GM10266 (cell line): Measurements from ENCODE around the gene STUM.

ENCODE experiments used
- DNase-seq: peaks from one replicate; pipeline ENCODE4 v3.0.0; 2012; ENCODE audit errors: extremely low spot score
- CTCF ChIP-seq: IDR thresholded peaks from 2 replicates; pipeline ENCODE4 v1.5.1; 2012; ENCODE audit warnings: mild to moderate bottlenecking, low read depth; ENCODE audit not compliant: control insufficient read depth, insufficient read depth; ENCODE audit errors: missing control alignments

STUM gene

GRCh38 chr1:226534098-226534497, 14.5 kb upstream of the STUM start:
- TF ChIP-seq CTCF = no peak
- no peak for DNase-seq

GRCh38 chr1:226534645-226535044, 13.9 kb upstream of the STUM start:
- no peak for DNase-seq
- TF ChIP-seq CTCF = no peak

DNA sequence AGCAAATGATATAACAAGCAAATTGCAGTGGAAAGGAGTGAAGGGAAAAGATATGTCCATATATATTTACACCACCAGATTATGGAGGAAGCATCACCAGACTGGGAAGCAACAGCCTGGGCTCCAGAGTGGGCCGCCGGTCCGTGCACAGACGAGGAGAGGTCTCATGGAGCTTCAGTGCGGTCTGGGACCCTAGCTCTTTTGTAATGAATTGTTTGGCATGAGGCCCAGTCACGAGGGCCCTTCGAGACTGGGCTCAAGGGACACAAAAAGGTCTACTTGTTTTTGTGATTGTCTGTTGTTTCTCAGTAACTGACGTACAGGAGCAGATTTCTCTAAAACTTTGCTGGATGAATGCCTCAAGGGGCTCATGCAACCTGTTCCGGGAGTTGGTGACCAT, 12.9 kb upstream of the STUM start:
- no peak for TF ChIP-seq CTCF
- no peak for DNase-seq

DNA sequence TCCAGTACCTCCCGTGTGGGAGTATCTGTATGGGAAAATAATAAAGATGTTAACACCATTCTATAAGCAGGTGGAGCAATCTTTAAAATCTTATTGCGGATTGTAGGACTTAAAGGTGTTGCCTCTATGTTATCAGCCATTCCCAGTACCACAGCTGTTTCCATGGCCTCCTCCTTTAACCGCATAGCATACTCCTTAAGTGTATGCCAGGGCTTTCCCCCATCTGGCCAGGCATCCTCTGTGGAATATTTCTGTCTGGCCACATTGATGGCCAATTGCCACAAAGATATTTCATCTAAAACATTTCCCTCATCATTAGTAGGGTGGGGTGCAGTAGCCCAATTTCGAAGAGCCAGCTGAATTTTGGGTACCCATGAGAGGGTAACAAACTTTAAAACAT, 7.3 kb upstream of the STUM start:
- DNase-seq = no peak
- TF ChIP-seq CTCF = no peak

DNA sequence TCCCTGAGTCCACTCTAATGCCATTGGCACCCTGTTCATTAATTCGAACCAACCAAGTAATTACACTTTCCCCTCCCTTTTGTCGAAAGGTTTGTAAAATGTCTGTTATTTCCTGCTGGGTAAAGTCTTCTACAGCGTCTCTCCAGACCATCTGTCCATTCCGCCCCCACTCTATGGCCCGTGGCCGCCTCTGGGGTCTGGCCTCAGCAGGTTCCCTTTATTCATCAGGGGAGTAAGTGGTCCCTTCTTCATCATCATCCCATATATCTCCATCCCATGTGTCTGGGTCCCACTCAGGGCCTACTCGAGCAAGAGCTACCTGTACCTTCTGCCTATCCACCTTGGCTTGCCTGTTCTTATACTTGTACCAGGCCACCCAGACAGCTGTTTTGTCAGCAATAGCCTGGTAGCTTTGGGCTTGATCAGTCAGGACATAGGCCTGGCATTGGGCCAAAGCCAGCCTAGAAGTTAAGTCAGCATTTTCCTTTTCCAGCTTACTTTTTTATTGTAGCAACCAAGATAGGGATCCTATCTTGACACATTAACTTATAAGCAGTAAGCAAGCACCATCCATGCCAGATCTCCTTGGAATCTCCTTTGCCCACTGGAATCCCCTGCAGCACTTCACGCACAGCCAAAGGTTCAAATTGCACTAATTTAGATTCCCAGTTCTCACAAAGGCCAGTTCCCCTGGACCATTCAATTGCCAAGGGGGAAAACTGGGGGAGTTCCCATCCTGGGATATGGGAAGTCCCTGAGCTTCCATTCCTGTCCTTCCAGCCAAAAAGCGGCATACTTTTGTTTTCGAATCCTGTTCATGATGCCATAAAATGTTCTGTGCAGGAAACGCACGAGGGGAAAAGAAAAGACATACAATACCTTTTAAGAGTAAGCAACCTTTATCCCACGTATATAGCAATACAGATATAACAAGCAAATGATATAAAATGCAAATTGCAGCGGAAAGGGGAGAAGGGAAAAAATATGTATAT, 6.6 kb upstream of the STUM start:
- DNase-seq = no peak
- no peak for TF ChIP-seq CTCF

GRCh38 chr1:226542623-226543103, 5.9 kb upstream of the STUM start:
- no peak for TF ChIP-seq CTCF
- no peak for DNase-seq
